ENCODE results near the gene SHTN1.

SHTN1 gene

DNA sequence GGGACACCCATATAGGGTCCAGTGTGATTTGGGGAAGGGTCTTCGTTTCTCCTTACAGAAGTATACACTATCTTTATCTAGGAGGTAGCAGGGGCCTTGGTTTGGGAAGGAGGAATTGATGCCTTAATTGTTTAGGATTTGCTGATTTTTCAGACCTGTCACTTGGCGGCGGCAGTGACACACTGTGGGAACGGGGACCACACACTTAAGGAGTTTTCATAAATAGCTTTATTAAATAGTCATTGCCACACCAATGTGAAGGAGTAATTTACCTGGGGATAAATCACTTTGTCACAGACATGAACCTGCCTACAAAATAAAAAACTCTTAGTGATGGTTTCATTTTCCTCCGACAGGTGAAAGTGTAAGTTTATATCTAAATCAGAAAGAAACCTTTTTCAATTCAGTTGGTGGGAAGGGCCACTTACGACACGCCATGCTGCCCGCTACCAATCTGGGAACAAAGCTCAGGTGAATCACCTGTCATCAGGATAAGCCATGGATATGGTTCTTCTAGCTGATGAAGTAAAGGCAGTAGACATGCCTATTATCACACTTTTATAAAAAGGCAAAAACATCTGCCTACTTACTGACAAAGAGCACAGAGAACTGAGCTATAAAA lies 168.0 kb downstream of the SHTN1 start:
- DNase-seq (ENCODE audit: extremely low read depth, low read depth) = no peak
- peak; percentile 21 for TF ChIP-seq CTCF (IDR thresholded peaks at IDR 0.05; ENCODE audit: low read depth, low read length)

GRCh38 chr10:116836083-116836482 lies 168.9 kb downstream of the SHTN1 start:
- TF ChIP-seq CTCF (IDR thresholded peaks at IDR 0.05; ENCODE audit: low read depth, low read length) = no peak
- DNase-seq (ENCODE audit: extremely low read depth, low read depth) = no peak

GRCh38 chr10:116835658-116836057 lies 169.3 kb downstream of the SHTN1 start:
- no peak for TF ChIP-seq CTCF (IDR thresholded peaks at IDR 0.05; ENCODE audit: low read depth, low read length)
- DNase-seq (ENCODE audit: extremely low read depth, low read depth) = no peak

- TF ChIP-seq CTCF (IDR thresholded peaks at IDR 0.05; ENCODE audit: low read depth, low read length) = no peak
Measured at GRCh38 chr10:116833986-116834985, 170.7 kb downstream of the SHTN1 start.

DNA sequence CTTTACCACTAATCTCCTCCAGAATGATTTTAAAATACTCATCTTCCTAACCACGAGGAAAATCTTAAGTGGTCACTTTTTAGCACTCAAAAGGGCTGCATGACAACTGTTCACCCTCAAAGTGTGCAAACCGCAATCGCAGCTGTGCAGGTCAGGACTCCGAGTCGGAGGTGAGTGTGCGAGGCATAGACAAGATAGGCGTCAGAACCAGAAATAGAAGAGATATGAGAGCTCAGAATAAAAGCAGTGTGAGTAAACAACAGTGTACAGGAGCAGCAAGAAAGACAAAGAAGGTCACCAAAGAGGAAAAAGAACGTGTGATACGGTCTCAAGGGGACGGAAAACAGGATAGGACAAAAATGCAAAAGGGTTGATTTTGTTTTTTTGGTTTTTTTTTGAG lies 173.2 kb downstream of the SHTN1 start:
- DNase-seq (ENCODE audit: extremely low read depth, low read depth) = no peak
- no peak for TF ChIP-seq CTCF (IDR thresholded peaks at IDR 0.05; ENCODE audit: low read depth, low read length)

More at GRCh38 chr10:116833986-116834985, 170.7 kb downstream of the SHTN1 start:
- no peak for DNase-seq (ENCODE audit: extremely low read depth, low read depth)
